WTC11 (cell line): ENCODE data around the gene SLC46A2. TPM values are rescaled to one million over a fixed set of nuclear protein-coding genes. Genes with fewer than 3 reads are reported as not detected.

Experiments used
- ATAC-seq: fragments of 200-7000 bp; cut with Tn5 transposase; 2 replicates; pipeline ENCODE4 v1.10.0; 2021; ENCODE audit warnings: mild to moderate bottlenecking, moderate library complexity
- CTCF ChIA-PET: fragments of 300-600 bp; sonication (Branson Sonifier 250); formaldehyde crosslinking; loops from one replicate; lab custom pipeline; 2021; ENCODE audit warnings: antibody characterized with exemption; lab: Charles Lee
- POLR2A ChIA-PET: fragments of 350-600 bp; sonication (Branson Sonifier 250); formaldehyde crosslinking; loops from one replicate; lab custom pipeline; 2021; ENCODE audit warnings: antibody characterized with exemption; lab: Charles Lee
- DNase-seq: peaks from one replicate; pipeline ENCODE4 v3.0.0; 2021; ENCODE audit warnings: low spot score
- H3K27ac Mint-ChIP-seq: 2 replicates; pipeline ENCODE4 v1.8.0; 2021; ENCODE audit warnings: mixed read lengths
- H3K27me3 Mint-ChIP-seq: 2 replicates; pipeline ENCODE4 v1.8.0; 2021; ENCODE audit warnings: low read depth, mild to moderate bottlenecking, moderate library complexity, mixed read lengths
- H3K36me3 Mint-ChIP-seq: 2 replicates; pipeline ENCODE4 v1.8.0; 2021; ENCODE audit warnings: mixed read lengths
- H3K4me1 Mint-ChIP-seq: 2 replicates; pipeline ENCODE4 v1.8.0; 2022; ENCODE audit warnings: mixed read lengths
- H3K4me3 Mint-ChIP-seq: 2 replicates; pipeline ENCODE4 v1.8.0; 2021; ENCODE audit warnings: mild to moderate bottlenecking, moderate library complexity, mixed read lengths
- H3K9me3 Mint-ChIP-seq: 2 replicates; pipeline ENCODE4 v1.8.0; 2021; ENCODE audit warnings: mixed read lengths
- ATF1 ChIP-seq: sonication (generic); formaldehyde crosslinking; IDR thresholded peaks from 2 replicates; pipeline ENCODE4 v1.8.1; 2023; ENCODE audit warnings: mild to moderate bottlenecking, moderate library complexity, missing genetic modification reagents
- CBFB ChIP-seq: sonication (generic); formaldehyde crosslinking; IDR thresholded peaks from 2 replicates; pipeline ENCODE4 v1.8.1; 2022; ENCODE audit warnings: mild to moderate bottlenecking, low read depth, missing genetic modification reagents
- CREM ChIP-seq: sonication (generic); formaldehyde crosslinking; IDR thresholded peaks from 2 replicates; pipeline ENCODE4 v1.8.1; 2022; ENCODE audit warnings: mild to moderate bottlenecking, missing genetic modification reagents, moderate library complexity
- ETV6 ChIP-seq: sonication (generic); formaldehyde crosslinking; IDR thresholded peaks from 2 replicates; pipeline ENCODE4 v1.8.1; 2022; ENCODE audit warnings: mild to moderate bottlenecking, missing genetic modification reagents
- FOXK1 ChIP-seq: sonication (generic); formaldehyde crosslinking; IDR thresholded peaks from 2 replicates; pipeline ENCODE4 v1.8.0; 2022; ENCODE audit warnings: mild to moderate bottlenecking, moderate library complexity, missing genetic modification reagents
- GRHL2 ChIP-seq: fragments of 250-450 bp; sonication (Bioruptor Pico); IDR thresholded peaks from 2 replicates; pipeline ENCODE4 v1.8.0; 2022; ENCODE audit warnings: mild to moderate bottlenecking, moderate library complexity; ENCODE audit not compliant: insufficient replicate concordance, severe bottlenecking
- GTF2I ChIP-seq: fragments of 250-450 bp; sonication (Bioruptor Pico); conservative IDR thresholded peaks from 2 replicates; pipeline ENCODE4 v1.4.0; 2021; ENCODE audit warnings: mild to moderate bottlenecking
- JAZF1 ChIP-seq: fragments of 250-450 bp; sonication (Bioruptor Pico); IDR thresholded peaks from 2 replicates; pipeline ENCODE4 v1.9.0; 2021; ENCODE audit warnings: moderate library complexity, mild to moderate bottlenecking, inconsistent platforms
- JUN ChIP-seq: sonication (generic); formaldehyde crosslinking; IDR thresholded peaks from 2 replicates; pipeline ENCODE4 v1.8.0; 2023; ENCODE audit warnings: mild to moderate bottlenecking, missing genetic modification reagents
- NFYB ChIP-seq: sonication (generic); formaldehyde crosslinking; conservative IDR thresholded peaks from 2 replicates; pipeline ENCODE4 v1.8.0; 2022; ENCODE audit warnings: low read depth, missing genetic modification reagents
- RELA ChIP-seq: sonication (generic); formaldehyde crosslinking; IDR thresholded peaks from 2 replicates; pipeline ENCODE4 v1.8.1; 2022; ENCODE audit warnings: missing genetic modification reagents, mild to moderate bottlenecking, borderline replicate concordance
- SMAD3 ChIP-seq: sonication (generic); formaldehyde crosslinking; IDR thresholded peaks from 2 replicates; pipeline ENCODE4 v1.8.0; 2022; ENCODE audit warnings: missing genetic modification reagents, mild to moderate bottlenecking, borderline replicate concordance
- SMAD4 ChIP-seq: sonication (generic); formaldehyde crosslinking; IDR thresholded peaks from 2 replicates; pipeline ENCODE4 v1.8.0; 2022; ENCODE audit warnings: mild to moderate bottlenecking, missing genetic modification reagents
- TCF7 ChIP-seq: sonication (generic); formaldehyde crosslinking; IDR thresholded peaks from 2 replicates; pipeline ENCODE4 v1.8.0; 2022; ENCODE audit warnings: mild to moderate bottlenecking, low read depth, missing genetic modification reagents, moderate library complexity
- TEAD1 ChIP-seq: sonication (generic); formaldehyde crosslinking; IDR thresholded peaks from 2 replicates; pipeline ENCODE4 v1.8.0; 2022; ENCODE audit warnings: mild to moderate bottlenecking, missing genetic modification reagents
- TEAD4 ChIP-seq: sonication (generic); formaldehyde crosslinking; IDR thresholded peaks from 2 replicates; pipeline ENCODE4 v1.8.0; 2022; ENCODE audit warnings: mild to moderate bottlenecking, missing genetic modification reagents
- TP53 ChIP-seq: sonication (generic); formaldehyde crosslinking; IDR thresholded peaks from 2 replicates; pipeline ENCODE4 v1.8.1; 2023; ENCODE audit warnings: mild to moderate bottlenecking, missing genetic modification reagents
- ZBTB21 ChIP-seq: sonication (generic); formaldehyde crosslinking; IDR thresholded peaks from 2 replicates; pipeline ENCODE4 v1.8.1; 2023; ENCODE audit warnings: mild to moderate bottlenecking, missing genetic modification reagents, borderline replicate concordance
- ZNF219 ChIP-seq: sonication (generic); formaldehyde crosslinking; IDR thresholded peaks from 2 replicates; pipeline ENCODE4 v1.8.0; 2023; ENCODE audit warnings: missing genetic modification reagents, mild to moderate bottlenecking, borderline replicate concordance
- ZNF232 ChIP-seq: sonication (generic); formaldehyde crosslinking; IDR thresholded peaks from 2 replicates; pipeline ENCODE4 v1.8.0; 2022; ENCODE audit warnings: mild to moderate bottlenecking, missing genetic modification reagents
- ZNF416 ChIP-seq: fragments of 250-450 bp; sonication (Bioruptor Pico); IDR thresholded peaks from 2 replicates; pipeline ENCODE4 v1.9.0; 2021; ENCODE audit warnings: mild to moderate bottlenecking, inconsistent platforms
- total RNA-seq: library from RNA; stranded (reverse); gene quantifications from 3 replicates; pipeline ENCODE4 v1.2.3, GENCODE V29; 2021
- TF ChIP-seq, protein P1 (sequence below): fragments of 250-450 bp; sonication (Bioruptor Pico); IDR thresholded peaks from 2 replicates; pipeline ENCODE4 v1.9.0; 2021; ENCODE audit warnings: mild to moderate bottlenecking
- TF ChIP-seq, protein P2 (sequence below): fragments of 250-450 bp; sonication (Bioruptor Pico); conservative IDR thresholded peaks from 2 replicates; pipeline ENCODE4 v1.9.0; 2021; ENCODE audit warnings: mild to moderate bottlenecking
- TF ChIP-seq, protein P3 (sequence below): sonication (generic); formaldehyde crosslinking; IDR thresholded peaks from 2 replicates; pipeline ENCODE4 v1.8.0; 2023; ENCODE audit warnings: missing genetic modification reagents
- TF ChIP-seq, protein P4 (sequence below): sonication (generic); formaldehyde crosslinking; IDR thresholded peaks from 2 replicates; pipeline ENCODE4 v1.8.0; 2022; ENCODE audit warnings: mild to moderate bottlenecking, missing genetic modification reagents
- TF ChIP-seq, protein P5 (sequence below): sonication (generic); formaldehyde crosslinking; IDR thresholded peaks from 2 replicates; pipeline ENCODE4 v1.8.1; 2022; ENCODE audit warnings: low read depth, mild to moderate bottlenecking, moderate library complexity, missing genetic modification reagents, borderline replicate concordance
- TF ChIP-seq, protein P6 (sequence below): sonication (generic); formaldehyde crosslinking; IDR thresholded peaks from 2 replicates; pipeline ENCODE4 v1.8.1; 2022; ENCODE audit warnings: low read depth, missing genetic modification reagents, borderline replicate concordance
- TF ChIP-seq, protein P7 (sequence below): sonication (generic); formaldehyde crosslinking; IDR thresholded peaks from 2 replicates; pipeline ENCODE4 v1.8.1; 2023; ENCODE audit warnings: mild to moderate bottlenecking, missing genetic modification reagents, moderate library complexity
- TF ChIP-seq, protein P8 (sequence below): sonication (generic); formaldehyde crosslinking; IDR thresholded peaks from 2 replicates; pipeline ENCODE4 v1.8.1; 2022; ENCODE audit warnings: mild to moderate bottlenecking, missing genetic modification reagents, moderate library complexity, borderline replicate concordance

The SLC46A2 gene
- total RNA-seq, 1 experiment from 2014 or later: not detected

DNA sequence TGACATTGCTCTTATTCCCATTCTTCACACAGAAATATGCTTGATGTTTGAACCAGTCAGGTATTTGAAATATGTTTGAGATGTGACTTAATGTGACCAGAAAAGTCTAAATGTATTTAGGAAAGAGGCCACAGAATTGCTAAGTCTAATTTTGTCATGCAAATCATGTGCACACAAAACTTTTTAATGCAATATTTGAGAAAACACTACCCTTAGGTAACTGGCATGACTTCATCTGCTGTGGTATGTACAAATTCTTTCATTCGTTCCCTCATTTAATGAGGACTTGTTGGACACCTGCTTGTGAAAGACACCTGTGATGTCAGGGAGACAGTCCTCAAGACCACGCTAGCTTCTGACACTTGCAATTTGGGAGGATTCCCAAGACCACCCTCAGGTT, 21.1 kb upstream of the SLC46A2 start:
- H3K9me3 Mint-ChIP-seq: peaks cover 22% of the 10 kb centered on the region
- DNase-seq (no peak), ATAC-seq (no peak)
- H3K4me3 Mint-ChIP-seq: no peak overlapping the region
- no peaks in the 10 kb centered on the region for H3K4me1 Mint-ChIP-seq
- ChIA-PET POLR2A (no interaction called here), CTCF (no interaction called here)
- H3K27ac Mint-ChIP-seq: no peak overlapping the region
- H3K27me3 Mint-ChIP-seq: peaks cover 38% of the 10 kb centered on the region
- no peak for TF ChIP-seq TEAD4 (CRISPR knock-in tag)
- TF ChIP-seq ZNF416: no peak
- TF ChIP-seq, protein P1, sequence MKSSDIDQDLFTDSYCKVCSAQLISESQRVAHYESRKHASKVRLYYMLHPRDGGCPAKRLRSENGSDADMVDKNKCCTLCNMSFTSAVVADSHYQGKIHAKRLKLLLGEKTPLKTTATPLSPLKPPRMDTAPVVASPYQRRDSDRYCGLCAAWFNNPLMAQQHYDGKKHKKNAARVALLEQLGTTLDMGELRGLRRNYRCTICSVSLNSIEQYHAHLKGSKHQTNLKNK (CRISPR knock-in tag): no peak
- TF ChIP-seq ETV6 (CRISPR knock-in tag): no peak
- TF ChIP-seq CREM: no peak
- no peak for TF ChIP-seq NFYB (CRISPR knock-in tag)
- no peak for TF ChIP-seq CBFB (CRISPR knock-in tag)
- no peak for TF ChIP-seq SMAD4
- TF ChIP-seq ZBTB21: no peak
- TF ChIP-seq TEAD1 (CRISPR knock-in tag): no peak
- no peak for TF ChIP-seq TCF7 (CRISPR knock-in tag)
- TF ChIP-seq, protein P2, sequence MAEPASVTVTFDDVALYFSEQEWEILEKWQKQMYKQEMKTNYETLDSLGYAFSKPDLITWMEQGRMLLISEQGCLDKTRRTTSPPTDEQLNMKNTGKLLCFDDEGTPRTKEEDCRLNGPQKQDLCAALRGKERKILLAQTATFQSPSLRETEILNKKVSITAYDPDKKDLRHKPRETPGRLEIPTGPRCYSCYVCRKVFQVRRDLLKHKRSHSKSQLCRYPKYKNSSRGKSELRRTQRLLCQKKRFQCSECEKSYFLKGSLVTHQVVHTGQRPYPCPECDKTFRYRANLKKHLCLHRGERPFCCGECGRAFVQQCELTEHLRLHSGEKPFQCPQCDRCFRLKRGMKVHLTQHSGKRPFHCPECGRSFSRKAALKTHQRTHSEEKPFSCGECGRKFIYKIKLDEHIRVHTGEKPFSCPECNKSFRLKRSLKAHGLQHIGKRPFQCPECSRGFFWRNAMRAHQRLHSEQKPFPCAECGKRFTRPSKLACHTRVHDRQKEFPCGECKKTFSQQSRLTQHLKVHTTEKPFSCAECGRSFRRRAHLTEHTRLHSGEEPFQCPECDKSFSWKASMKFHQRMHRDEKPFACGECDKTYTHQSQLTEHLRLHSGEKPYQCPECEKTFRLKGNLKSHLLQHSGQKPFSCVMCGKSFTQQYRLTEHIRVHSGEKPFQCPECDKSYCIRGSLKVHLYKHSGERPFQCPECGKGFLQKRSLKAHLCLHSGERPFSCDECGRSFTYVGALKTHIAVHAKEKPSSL (CRISPR knock-in tag): no peak
- no peak for TF ChIP-seq TP53 (CRISPR knock-in tag)
- TF ChIP-seq, protein P3, sequence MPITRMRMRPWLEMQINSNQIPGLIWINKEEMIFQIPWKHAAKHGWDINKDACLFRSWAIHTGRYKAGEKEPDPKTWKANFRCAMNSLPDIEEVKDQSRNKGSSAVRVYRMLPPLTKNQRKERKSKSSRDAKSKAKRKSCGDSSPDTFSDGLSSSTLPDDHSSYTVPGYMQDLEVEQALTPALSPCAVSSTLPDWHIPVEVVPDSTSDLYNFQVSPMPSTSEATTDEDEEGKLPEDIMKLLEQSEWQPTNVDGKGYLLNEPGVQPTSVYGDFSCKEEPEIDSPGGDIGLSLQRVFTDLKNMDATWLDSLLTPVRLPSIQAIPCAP (CRISPR knock-in tag): no peak
- TF ChIP-seq, protein P4, sequence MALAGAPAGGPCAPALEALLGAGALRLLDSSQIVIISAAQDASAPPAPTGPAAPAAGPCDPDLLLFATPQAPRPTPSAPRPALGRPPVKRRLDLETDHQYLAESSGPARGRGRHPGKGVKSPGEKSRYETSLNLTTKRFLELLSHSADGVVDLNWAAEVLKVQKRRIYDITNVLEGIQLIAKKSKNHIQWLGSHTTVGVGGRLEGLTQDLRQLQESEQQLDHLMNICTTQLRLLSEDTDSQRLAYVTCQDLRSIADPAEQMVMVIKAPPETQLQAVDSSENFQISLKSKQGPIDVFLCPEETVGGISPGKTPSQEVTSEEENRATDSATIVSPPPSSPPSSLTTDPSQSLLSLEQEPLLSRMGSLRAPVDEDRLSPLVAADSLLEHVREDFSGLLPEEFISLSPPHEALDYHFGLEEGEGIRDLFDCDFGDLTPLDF (CRISPR knock-in tag): no peak
- TF ChIP-seq JUN (CRISPR knock-in tag): no peak
- no peak for TF ChIP-seq ZNF232 (CRISPR knock-in tag)
- no peak for TF ChIP-seq RELA (CRISPR knock-in tag)
- TF ChIP-seq GRHL2 (CRISPR knock-in tag): no peak
- H3K36me3 Mint-ChIP-seq: 0 out of 2 replicates have a peak, but pooled peaks cover 2% of the 10 kb centered on the region

DNA sequence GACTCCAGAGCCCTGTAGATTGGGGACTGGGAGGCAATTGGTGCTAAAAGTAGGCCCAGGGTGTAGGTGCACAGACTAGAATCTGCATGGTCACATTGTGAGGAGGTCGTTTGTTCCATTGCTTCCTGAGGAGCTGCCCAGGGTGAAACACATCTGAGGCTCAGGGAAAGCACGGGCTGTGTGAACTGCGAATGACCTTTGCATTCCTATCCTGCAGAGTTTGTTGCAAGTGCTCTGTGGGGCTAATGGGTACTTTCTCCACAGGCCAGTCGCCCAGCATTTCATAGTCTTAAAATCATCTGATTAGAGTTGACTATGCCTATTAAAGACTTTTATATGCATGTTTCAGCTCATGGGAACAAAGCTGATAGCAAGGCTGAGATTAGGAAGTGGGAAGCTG, 14.4 kb upstream of the SLC46A2 start:
- ATAC-seq: no peak
- TF ChIP-seq, protein P5, sequence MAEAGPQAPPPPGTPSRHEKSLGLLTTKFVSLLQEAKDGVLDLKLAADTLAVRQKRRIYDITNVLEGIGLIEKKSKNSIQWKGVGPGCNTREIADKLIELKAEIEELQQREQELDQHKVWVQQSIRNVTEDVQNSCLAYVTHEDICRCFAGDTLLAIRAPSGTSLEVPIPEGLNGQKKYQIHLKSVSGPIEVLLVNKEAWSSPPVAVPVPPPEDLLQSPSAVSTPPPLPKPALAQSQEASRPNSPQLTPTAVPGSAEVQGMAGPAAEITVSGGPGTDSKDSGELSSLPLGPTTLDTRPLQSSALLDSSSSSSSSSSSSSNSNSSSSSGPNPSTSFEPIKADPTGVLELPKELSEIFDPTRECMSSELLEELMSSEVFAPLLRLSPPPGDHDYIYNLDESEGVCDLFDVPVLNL (CRISPR knock-in tag): no peak
- no peak for TF ChIP-seq JAZF1
- TF ChIP-seq ZNF219: no peak
- TF ChIP-seq ATF1: no peak
- TF ChIP-seq, protein P6, sequence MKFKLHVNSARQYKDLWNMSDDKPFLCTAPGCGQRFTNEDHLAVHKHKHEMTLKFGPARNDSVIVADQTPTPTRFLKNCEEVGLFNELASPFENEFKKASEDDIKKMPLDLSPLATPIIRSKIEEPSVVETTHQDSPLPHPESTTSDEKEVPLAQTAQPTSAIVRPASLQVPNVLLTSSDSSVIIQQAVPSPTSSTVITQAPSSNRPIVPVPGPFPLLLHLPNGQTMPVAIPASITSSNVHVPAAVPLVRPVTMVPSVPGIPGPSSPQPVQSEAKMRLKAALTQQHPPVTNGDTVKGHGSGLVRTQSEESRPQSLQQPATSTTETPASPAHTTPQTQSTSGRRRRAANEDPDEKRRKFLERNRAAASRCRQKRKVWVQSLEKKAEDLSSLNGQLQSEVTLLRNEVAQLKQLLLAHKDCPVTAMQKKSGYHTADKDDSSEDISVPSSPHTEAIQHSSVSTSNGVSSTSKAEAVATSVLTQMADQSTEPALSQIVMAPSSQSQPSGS (CRISPR knock-in tag): no peak
- TF ChIP-seq, protein P7, sequence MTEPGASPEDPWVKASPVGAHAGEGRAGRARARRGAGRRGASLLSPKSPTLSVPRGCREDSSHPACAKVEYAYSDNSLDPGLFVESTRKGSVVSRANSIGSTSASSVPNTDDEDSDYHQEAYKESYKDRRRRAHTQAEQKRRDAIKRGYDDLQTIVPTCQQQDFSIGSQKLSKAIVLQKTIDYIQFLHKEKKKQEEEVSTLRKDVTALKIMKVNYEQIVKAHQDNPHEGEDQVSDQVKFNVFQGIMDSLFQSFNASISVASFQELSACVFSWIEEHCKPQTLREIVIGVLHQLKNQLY (CRISPR knock-in tag): no peak
- TF ChIP-seq, protein P8, sequence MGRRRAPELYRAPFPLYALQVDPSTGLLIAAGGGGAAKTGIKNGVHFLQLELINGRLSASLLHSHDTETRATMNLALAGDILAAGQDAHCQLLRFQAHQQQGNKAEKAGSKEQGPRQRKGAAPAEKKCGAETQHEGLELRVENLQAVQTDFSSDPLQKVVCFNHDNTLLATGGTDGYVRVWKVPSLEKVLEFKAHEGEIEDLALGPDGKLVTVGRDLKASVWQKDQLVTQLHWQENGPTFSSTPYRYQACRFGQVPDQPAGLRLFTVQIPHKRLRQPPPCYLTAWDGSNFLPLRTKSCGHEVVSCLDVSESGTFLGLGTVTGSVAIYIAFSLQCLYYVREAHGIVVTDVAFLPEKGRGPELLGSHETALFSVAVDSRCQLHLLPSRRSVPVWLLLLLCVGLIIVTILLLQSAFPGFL (CRISPR knock-in tag): no peak
- no peak for TF ChIP-seq FOXK1 (CRISPR knock-in tag)
- no peak for TF ChIP-seq GTF2I (CRISPR knock-in tag)
- no peak for TF ChIP-seq SMAD3 (CRISPR knock-in tag)

More for the DNA sequence above, 14.4 kb upstream of the SLC46A2 start:
- Mint-ChIP-seq H3K9me3 (peaks cover 3% of the 10 kb centered on the region; the same call in 1 of the 2 replicates), H3K4me3 (no peak overlapping the region), H3K27me3 (peaks cover 27% of the 10 kb centered on the region), H3K27ac (no peak overlapping the region), H3K36me3 (no peaks in the 10 kb centered on the region), H3K4me1 (no peaks in the 10 kb centered on the region; the same call in 1 of the 2 replicates)
- no peak for DNase-seq
- ChIA-PET POLR2A (no interaction called here), CTCF (interaction anchor here (1.0 to 3.9 kb wide), 2 partner anchors 17 to 187 kb away, joined by 3 to 36 read pairs; partner anchors contain the start of gene INIP)
